Vagina (tissue), 2 donors: ENCODE measurements around the gene IFNA17. TPM values are rescaled to one million over a fixed set of nuclear protein-coding genes. Genes with fewer than 3 reads are reported as not detected.

Source experiments
- DNase-seq, 2 donors: peaks; one replicate each; pipeline ENCODE4 v3.0.0-alpha.2; 2017; ENCODE audit errors: extremely low spot score in 2 of 2
- H3K27ac ChIP-seq: fragments of 200-600 bp; sonication (generic); one replicate; pipeline ENCODE4 v1.5.1; 2019
- H3K27me3 ChIP-seq: fragments of 200-600 bp; sonication (generic); one replicate; pipeline ENCODE4 v1.5.1; 2019
- H3K36me3 ChIP-seq, 2 donors: fragments of 200-600 bp; sonication (generic); one replicate each; pipeline ENCODE4 v1.5.1; 2017 to 2019
- H3K4me1 ChIP-seq: fragments of 200-600 bp; sonication (generic); one replicate; pipeline ENCODE4 v1.5.1; 2019
- H3K4me3 ChIP-seq, 2 donors: fragments of 200-600 bp; sonication (generic); 1 replicate in 1 of 2; 2 replicates in 1 of 2; pipeline ENCODE4 v1.5.1; 2016 to 2019
- H3K9me3 ChIP-seq: fragments of 200-600 bp; sonication (generic); one replicate; pipeline ENCODE4 v1.5.1; 2019
- CTCF ChIP-seq, 3 experiments: fragments of 450-650 bp in 2 of 3; fragments of 200-600 bp in 1 of 3; sonication (generic) in 1 of 3; IDR thresholded peaks; one replicate each; pipeline ENCODE4 v1.5.1; 2017 to 2019; ENCODE audit warnings: antibody characterized with exemption in 3 of 3, mild to moderate bottlenecking in 2 of 3, moderate library complexity in 2 of 3
- POLR2A ChIP-seq, 2 donors: fragments of 450-650 bp; IDR thresholded peaks; one replicate each; pipeline ENCODE4 v1.6.1; 2017; ENCODE audit warnings: antibody characterized with exemption in 2 of 2, mild to moderate bottlenecking in 2 of 2, moderate library complexity in 2 of 2
- POLR2AphosphoS5 ChIP-seq, 2 donors: sonication (generic); formaldehyde crosslinking; IDR thresholded peaks; one replicate each; pipeline ENCODE4 v1.9.0; 2017; ENCODE audit warnings: antibody characterized with exemption in 2 of 2, mild to moderate bottlenecking in 2 of 2, low read depth in 1 of 2; ENCODE audit not compliant: insufficient read depth in 1 of 2
- intact Hi-C: fragments of 100-400 bp; cut with DNase I; formaldehyde crosslinking; loops from one replicate; pipeline ENCODE4 v1.15.1; 2023
- total RNA-seq: library from RNA; depleted of rRNA; stranded (reverse); fragments of >200 nt; gene quantifications from one replicate; pipeline ENCODE4 v1.2.3, GENCODE V29; 2016

IFNA17 gene
- not detected for total RNA-seq

- H3K9me3 ChIP-seq: no peaks in the 10 kb centered on the region
- TF ChIP-seq CTCF (IDR thresholded peaks at IDR 0.05) (no peak), POLR2A (IDR thresholded peaks at IDR 0.05) (no peak), POLR2AphosphoS5 (IDR thresholded peaks at IDR 0.05; ENCODE audit: insufficient read depth in 1 of 2, low read depth in 1 of 2) (no peak)
- intact Hi-C loops: no loop called here
- no peaks in the 10 kb centered on the region for H3K27me3 ChIP-seq
- H3K36me3 ChIP-seq: no peaks in the 10 kb centered on the region
- H3K4me3 ChIP-seq: no peak within 1 kb of the TSS
- H3K4me1 ChIP-seq: no peaks in the 10 kb centered on the region
- no peak for DNase-seq
- no peak within 1 kb of the TSS for H3K27ac ChIP-seq
Measured at GRCh38 chr9:21228122-21228521, at the start of gene IFNA17. Gene IFNA17, minus strand, starts transcription at chr9:21228222. Its CDS starts 49 bp downstream, at chr9:21228173.

GRCh38 chr9:21268347-21268657 is 40.3 kb upstream of the IFNA17 start:
- Histone ChIP-seq H3K27ac (no peak overlapping the region), H3K4me1 (no peaks in the 10 kb centered on the region), H3K4me3 (no peak overlapping the region), H3K9me3 (no peaks in the 10 kb centered on the region), H3K36me3 (no peaks in the 10 kb centered on the region), H3K27me3 (no peaks in the 10 kb centered on the region)
- TF ChIP-seq POLR2A (IDR thresholded peaks at IDR 0.05) (no peak), POLR2AphosphoS5 (IDR thresholded peaks at IDR 0.05; ENCODE audit: insufficient read depth in 1 of 2, low read depth in 1 of 2) (no peak), CTCF (IDR thresholded peaks at IDR 0.05) (no peak)
- no peak for DNase-seq
- intact Hi-C loops: no loop called here

GRCh38 chr9:21267485-21268346 is 39.7 kb upstream of the IFNA17 start:
- Histone ChIP-seq H3K9me3 (no peaks in the 10 kb centered on the region), H3K4me3 (no peak overlapping the region), H3K4me1 (no peaks in the 10 kb centered on the region), H3K27me3 (no peaks in the 10 kb centered on the region), H3K27ac (no peak overlapping the region), H3K36me3 (no peaks in the 10 kb centered on the region)
- TF ChIP-seq POLR2A (IDR thresholded peaks at IDR 0.05): no peak
- no peak for TF ChIP-seq POLR2AphosphoS5 (IDR thresholded peaks at IDR 0.05; ENCODE audit: insufficient read depth in 1 of 2, low read depth in 1 of 2)
- TF ChIP-seq CTCF (IDR thresholded peaks at IDR 0.05): no peak
- DNase-seq: no peak
- intact Hi-C loops: no loop called here

GRCh38 chr9:21266733-21267484 is 38.9 kb upstream of the IFNA17 start:
- no peak for DNase-seq
- Histone ChIP-seq H3K27me3 (no peaks in the 10 kb centered on the region), H3K36me3 (no peaks in the 10 kb centered on the region), H3K4me3 (no peak overlapping the region), H3K9me3 (no peaks in the 10 kb centered on the region), H3K4me1 (no peaks in the 10 kb centered on the region), H3K27ac (no peak overlapping the region)
- no peak for TF ChIP-seq POLR2AphosphoS5 (IDR thresholded peaks at IDR 0.05; ENCODE audit: insufficient read depth in 1 of 2, low read depth in 1 of 2)
- no peak for TF ChIP-seq POLR2A (IDR thresholded peaks at IDR 0.05)
- TF ChIP-seq CTCF (IDR thresholded peaks at IDR 0.05): no peak
- intact Hi-C loops: no loop called here
